HG02642 (cell line): Measurements from ENCODE around the gene RAB40B.

Experiments
- ATAC-seq: cut with Tn5 transposase; IDR thresholded peaks from one replicate; pipeline ENCODE4 v1.9.1; 2021; ENCODE audit warnings: mild to moderate bottlenecking; ENCODE audit not compliant: unreplicated experiment, poor library complexity

RAB40B gene

DNA sequence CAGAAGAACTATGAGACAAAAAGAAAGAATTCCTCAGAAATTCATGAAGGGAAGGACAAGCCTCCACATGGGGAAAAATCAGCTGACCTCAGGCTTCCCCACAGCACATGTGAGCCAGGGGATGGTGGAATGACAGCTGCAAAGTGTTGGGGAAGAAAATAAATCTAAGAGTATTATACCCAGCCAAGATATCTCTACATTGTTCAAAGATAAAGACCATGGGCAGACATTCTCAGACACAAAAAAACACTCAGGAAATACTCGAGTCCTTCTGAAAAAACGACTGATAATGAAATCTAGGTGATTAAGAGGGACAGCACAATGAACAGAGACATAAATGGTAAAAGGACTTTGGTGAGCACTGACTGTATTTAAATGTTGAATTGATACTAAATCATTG, 3.9 kb downstream of the RAB40B start:
- no peak for ATAC-seq

DNA sequence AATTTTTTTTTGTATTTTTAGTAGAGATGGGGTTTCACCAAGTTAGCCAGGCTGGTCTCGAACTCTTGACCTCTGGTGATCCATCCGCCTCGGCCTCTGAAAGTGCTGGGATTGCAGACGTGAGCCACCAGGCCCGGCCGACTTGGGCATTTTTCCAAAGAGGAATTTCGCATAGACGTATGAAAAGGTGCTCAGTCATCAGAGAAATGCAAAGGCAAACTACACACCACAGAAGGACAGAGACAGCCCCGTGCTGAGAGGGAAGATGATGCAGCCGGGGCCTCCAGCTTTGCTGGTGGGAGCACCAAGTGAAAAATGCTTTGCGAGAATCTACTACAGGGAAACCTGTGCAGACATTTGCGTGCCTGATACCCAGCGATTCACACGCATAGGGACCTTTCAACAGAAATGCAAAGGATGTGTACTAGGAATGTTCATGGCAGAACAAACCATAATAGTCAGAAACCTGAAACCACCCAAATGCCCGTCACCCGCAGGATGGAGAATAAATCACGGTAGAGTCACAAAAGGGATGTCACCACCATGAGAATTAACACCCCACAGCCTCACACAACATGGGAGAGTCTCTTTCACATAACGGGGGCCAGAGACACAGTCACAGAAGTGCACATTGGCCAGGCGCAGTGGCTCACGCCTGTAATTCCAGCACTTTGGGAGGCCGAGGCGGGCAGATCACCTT, 5.2 kb downstream of the RAB40B start:
- ATAC-seq, result no peak

DNA sequence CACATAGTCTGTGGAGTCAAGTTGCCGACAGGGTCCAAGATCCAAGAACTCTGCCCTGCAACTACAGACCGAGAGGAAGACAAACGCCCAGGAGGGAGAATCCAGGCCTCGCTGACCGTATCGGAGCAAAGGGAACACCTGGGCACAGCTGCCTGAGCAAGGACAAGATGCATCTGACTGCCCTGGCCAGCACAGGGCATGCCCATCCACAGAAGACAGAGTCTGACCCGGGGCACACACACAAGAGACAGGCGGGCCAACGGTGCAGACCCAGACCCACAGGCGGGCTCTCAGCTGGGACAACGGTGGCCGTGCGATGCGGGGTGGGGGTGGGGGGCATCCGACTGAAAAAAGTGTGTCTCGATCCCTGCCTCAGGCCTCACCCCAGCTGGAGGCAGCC, 6.2 kb downstream of the RAB40B start:
- ATAC-seq, result no peak

DNA sequence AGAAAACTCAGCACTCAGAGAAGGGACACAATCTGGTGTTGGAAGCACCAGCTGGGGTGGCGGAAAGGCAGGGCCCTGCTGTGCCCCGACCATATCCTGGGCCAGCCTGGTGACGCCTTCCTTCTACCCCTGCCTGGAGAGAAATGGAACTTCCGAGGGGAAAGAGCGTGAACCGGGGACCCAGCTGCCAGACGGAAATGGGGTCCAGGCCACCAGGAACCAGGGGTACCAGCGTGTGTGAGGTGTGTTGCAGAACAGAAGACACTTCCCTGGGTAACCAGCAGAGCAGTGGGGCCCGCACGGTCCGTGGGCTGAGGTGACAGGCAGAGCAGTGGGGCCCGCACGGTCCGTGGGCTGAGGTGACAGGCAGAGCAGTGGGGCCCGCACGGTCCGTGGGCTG, 6.8 kb downstream of the RAB40B start:
- no peak for ATAC-seq

DNA sequence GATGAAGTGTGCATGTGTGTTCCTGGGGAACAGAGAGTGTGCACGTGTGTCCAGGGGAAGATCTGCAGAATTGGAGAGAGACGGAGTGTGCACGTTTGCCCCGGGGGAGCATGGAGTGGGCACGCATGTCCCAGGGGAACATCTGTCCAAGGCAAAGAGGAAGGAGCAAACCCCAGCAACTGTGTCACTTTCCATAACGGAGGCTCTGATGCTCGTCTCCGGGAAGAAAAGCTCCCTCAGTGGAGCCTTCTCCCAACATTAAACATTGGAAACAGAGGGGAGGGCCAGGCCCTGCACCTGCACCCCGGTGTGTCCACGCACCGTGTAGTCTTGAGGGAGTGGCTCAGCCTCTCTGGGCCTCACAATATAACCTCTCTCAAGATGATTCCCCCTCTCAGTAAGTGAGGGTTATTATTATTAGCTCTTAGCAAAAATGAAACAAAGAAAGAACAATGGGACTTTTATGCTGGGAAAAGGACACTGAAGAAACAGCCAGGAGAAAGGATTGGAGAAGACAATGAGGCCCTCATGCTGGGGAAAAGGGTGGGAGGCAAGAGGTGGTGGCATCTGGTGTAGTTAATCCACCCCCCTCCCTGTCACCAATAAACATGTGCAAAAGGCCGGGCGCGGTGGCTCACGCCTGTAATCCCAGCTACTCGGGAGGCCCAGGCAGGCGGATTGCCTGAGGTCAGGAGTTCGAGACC, 7.6 kb downstream of the RAB40B start:
- no peak for ATAC-seq

DNA sequence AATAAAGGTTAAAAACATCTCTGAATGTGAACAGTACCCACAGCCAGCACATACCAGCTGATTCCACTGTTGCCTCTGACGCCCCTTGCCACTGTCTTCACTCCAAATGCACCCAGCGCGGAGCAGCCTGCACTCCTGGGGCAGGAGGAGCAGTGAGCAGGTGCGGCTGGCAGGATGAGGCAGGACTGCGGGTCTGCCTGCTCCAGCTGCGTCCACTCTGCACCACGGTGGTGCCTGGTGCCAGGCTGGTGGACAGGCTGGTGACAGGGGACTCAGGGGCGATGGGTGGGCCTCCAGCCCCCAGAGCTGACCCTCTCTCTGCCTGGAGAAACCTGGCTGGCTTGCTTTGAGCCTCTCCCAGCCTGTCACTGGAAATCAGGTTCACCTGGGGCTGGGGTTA, 9.4 kb downstream of the RAB40B start:
- ATAC-seq, result no peak

DNA sequence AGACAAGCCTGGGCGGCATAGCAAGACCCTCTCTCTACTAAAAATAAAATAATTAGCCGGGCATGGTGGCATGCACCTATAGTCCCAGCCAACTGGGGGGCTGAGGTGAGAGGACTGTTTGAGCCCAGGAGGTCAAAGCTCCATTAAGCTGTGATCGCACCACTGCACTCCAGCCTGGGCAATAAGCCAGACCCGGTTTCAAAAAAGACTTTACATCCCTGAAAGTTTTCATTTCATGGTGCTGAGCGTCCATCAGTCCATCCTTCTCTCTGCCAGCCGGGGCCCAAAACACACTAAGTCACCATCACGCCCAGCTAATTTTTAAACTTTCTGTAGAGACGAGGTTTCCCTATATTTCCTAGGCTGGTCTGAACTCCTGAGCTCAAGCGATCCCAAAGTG, 10.6 kb downstream of the RAB40B start:
- ATAC-seq, result no peak

DNA sequence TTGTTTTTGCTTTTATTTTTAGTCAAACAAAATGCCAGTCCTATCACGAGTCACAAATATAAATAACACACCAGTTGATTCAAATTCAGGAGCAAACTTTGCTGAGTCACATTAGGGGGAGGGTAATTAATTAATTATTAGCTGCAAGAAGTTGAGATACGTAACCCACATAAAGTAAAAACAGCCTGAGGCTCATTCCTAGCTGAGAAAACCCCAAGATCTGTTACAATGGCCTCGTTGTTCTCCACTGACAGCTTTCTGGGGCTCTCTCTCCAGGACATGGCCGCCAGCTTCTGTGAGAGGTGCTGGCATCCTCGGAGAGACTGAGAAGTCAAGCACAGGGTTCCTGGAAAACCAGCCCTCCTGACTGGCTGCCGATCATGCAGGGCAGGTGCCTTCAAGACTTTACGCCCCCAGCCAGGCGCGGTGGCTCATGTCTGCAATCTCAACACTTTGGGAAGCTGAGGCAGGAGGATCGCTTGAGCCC, 11.1 kb downstream of the RAB40B start:
- ATAC-seq, result no peak

DNA sequence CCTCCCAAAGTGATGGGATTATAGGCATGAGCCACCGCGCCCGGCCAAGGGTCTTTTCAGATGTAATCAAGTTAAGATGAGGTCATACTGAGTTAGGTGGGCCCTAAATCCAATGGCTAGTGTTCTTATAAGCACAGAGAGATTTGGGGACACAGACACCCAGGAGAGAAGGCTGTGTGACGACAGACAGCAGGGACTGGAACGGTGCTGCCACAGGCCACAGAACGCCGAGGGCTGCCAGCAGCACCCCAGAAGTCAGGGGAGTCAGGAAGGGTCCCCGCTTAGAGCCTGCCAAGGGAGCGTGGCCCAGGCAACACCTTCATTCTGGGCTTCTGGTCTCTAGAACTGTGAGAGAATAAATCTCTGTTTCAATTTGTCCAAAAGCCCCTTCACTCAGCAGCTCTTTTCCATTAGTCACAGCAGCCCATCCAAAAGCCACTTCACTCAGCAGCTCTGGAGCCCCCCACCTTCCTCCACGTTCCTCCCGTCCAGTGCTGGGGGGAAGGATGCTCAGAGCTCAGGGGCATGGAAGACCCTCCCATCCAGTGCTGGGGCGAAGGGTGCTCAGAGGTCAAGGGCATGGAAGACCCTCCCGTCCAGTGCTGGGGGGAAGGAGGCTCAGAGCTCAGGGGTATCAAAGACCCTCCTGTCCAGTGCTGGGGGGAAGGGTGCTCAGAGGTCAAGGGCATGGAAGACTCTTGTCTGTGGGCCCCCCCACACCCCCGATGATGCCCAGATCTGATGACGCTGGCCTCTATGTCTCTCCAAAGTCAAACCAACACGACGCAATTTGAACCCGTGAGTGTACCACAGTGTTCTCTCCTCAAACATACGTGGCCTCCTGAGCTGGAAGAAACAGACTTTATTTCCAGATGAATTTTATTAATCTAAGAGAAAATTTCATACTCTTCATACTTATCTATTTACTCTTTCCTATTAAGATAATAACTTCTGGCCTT, 11.9 kb downstream of the RAB40B start:
- ATAC-seq, result no peak

DNA sequence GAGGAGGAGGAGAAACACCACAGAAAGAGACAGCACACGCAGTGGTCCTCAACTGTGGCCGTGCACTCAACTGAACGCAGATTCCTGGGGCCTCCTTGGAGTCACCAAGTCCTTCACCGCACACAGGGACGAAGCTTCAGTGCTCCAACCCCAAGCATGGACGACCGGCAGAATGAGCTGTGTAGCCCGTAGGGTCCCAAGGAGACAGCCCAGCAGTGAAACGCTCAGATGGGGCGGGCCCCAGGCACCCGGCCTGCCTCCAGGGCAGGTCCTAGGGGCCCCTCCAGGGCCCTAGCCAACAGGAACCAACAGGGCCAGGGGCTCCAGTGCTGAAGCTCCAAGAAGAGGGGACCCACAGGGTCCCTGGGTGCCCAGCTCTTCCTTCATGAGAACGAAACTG, 13.2 kb downstream of the RAB40B start:
- ATAC-seq, result no peak

DNA sequence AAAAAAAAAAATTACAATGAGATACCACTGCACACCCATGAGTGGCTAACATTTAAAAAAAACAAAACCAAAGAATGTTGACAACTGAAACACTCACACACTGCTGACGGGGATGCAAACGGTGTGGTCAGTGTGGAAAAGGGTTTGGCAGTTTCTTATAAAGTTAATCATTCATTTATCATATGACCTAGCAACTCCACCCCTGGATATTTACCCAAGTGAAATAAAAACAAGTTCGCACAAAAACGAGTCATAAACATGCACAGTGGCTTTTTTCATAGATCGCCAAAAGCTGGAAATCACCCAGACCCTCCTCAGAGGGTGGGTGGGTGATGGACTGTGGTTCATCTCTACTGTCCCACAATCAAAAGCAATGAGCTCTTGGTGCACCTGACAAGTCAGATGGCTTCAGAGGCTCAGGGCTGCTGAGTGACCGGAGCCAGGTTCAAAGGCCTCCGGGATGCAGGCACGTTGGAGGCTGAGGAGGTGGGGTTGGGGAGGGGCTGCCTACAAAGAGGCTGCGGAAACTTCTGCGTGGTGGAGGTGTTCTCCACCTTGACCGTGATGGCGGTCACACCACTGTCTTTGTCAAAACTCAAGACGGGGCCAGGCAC, 14.2 kb downstream of the RAB40B start:
- no peak for ATAC-seq

DNA sequence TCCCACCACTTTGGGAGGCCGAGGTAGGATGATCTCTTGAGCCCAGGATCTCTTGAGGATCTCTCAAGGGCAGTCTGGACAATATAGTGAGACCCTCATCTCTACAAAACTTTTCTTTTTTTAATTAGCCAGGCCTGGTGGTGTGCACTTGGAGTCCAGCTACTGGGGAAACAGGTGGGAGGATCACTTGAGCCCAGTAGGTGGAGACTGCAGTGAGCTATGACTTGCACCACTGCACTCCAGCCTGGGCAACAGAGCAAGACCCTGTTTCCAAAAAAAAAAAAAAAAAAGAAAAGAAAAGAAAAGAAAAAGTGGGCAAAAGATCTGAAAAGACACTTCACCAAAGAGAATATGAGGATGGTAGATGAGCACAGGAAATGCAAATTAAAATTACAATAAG, 15.0 kb downstream of the RAB40B start:
- ATAC-seq, result no peak

DNA sequence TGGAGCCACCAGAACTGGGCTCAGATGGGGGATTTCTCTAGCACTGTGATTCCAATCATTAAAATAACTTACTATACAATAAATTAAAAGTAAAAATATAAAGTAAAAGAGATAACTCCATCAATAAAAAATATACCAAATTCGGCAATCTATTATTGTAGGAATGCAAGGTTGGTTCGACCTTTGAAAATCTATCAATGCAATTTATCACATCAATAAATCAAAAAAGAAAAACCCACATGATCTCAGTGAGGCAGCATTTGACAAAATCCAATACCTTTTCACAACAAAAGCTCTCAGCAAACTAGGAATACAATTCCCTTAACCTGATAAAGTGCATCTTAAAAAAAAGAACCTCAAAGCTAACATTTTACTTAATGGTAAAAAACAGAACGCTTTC, 17.0 kb downstream of the RAB40B start:
- ATAC-seq, result no peak

DNA sequence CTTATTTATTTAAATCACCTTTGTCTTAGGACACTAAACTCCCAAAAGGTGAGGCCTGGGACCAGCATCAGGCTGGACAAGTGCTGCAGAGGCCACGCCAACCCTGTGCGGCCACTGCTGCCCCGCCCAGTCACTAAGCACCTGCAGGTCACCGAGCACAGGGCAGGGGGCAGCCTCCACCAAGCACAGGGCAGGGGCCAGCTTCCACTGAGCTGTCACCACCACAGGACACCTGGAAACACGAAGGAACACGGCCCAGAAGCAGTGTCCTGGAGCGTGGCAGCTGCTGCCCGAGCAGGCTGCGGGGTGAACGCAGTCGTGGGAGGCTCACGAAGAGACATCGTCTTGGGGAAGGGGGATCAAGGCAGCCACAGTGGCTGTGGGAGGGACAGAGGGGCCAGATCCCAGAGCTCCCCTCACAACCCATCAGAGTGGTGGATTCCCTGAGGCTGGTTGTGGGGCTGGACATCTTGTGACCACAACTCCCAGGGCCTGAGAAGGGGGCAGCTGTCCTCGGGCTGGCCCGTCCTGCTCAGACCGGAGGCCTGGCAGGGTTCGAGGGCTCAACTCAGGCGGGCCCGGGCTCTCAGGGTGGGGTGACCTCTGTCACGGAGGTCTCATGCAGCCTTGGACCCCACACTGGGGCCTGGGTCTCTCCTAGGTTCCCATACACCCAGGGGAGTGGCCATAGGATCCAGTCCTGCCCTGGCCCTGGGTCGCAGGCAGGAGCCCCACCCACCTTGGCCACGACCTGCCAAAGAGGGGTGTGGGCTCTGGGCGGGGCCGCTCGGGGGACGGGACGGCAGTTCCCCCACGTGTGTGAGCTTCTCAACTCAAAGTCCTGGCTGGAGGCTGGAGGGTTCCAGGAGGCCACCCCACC, 18.7 kb downstream of the RAB40B start:
- ATAC-seq, result no peak

DNA sequence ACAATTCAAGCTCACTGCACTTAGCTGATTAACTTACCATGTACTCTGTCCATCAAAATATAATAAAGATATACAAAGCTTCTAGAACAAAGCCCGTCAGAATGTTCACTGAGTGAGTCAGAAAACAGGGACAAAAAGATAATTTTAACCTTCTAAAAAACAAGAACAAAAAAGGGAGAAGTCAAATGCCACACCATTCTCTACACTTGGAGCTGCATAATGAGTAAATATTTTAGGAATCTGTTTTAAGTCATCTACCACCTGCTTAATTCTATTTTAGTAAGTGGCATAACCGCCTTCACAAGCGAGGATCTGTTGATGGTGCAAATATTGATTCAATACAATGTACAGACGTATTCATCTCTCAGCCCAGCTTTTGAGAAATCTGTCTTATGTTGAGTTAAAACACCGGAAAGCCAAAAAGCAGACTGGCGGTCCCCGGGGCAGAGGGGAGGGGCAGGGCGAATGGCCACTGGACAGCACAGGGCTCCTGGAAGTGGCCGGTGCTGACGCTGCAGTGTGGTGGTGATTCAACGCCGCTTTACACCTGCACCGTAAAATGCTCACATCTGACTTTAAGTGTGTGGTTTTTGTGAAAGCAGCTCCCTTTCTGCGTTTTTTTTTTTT, 20.1 kb downstream of the RAB40B start:
- no peak for ATAC-seq

DNA sequence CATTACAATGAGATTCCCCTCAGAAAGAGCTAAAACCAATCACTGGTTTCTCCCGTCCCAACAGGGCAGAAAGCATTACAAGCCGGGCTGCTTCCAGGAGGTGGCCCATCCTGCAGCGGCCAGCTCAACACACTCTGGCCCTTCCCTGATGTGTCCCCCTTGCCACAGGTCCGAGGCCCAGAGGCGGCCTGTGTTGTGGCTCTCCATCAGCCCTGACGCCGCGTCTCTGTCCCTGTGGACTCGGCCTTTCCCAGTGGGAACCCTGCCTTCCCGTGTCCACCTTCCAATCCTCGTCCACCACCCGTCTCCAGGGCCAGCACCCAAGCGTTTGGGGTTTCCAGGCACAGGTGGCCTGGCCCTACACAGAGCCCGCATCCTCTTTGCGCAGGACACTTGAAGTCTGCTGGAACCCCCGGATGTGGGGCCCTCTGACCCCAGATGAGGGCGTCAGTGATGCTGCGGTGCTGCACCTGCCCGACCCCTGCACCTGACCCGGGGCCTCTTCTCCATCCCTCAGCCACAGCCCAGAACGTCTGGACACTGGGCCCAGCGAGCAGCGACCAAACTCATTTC, 21.1 kb downstream of the RAB40B start:
- ATAC-seq, result no peak

DNA sequence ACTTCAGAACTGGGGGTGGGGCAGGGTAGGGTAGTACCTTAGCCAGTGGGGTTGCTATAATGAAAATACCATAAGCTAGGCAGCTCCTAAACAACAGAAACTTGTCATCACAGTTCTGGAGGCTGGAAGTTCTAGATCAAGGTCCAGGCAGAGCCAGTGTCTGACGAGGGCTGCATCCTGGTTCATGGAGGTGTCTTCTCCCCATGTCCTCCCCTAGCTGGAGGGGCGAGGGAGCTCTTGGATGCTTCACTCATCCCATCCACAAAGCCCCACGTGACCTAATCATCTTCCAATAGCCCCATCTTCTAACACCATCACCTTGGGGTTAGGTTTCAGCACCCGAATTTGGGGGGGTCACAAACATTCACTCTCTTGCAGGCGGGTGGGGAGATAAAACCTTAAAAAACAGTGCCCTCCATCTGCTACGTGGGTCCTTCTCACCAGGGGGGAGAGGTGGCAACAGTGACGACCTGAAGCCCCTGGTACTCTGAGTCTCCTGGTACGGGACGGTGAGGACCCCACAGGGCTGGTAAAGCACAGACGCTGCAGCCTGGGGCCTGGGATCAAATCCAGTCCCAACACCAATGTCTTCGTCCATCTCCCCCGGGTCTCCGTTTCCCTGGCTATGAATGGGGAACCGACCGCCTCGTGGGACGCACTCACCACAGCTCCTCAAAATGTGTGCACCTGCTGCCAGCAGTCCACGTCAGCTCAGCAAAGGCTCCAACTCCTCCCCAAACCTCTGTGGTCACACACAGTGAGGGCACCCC, 22.8 kb downstream of the RAB40B start:
- ATAC-seq, result no peak
